Nucleus accumbens (tissue), 56 donors: ENCODE data around the gene ZNRF3.

Source experiments
- DNase-seq, 56 donors: peaks; one replicate each; lab custom pipeline; 2025; lab: John Stamatoyannopoulos, UW

Gene ZNRF3

DNA sequence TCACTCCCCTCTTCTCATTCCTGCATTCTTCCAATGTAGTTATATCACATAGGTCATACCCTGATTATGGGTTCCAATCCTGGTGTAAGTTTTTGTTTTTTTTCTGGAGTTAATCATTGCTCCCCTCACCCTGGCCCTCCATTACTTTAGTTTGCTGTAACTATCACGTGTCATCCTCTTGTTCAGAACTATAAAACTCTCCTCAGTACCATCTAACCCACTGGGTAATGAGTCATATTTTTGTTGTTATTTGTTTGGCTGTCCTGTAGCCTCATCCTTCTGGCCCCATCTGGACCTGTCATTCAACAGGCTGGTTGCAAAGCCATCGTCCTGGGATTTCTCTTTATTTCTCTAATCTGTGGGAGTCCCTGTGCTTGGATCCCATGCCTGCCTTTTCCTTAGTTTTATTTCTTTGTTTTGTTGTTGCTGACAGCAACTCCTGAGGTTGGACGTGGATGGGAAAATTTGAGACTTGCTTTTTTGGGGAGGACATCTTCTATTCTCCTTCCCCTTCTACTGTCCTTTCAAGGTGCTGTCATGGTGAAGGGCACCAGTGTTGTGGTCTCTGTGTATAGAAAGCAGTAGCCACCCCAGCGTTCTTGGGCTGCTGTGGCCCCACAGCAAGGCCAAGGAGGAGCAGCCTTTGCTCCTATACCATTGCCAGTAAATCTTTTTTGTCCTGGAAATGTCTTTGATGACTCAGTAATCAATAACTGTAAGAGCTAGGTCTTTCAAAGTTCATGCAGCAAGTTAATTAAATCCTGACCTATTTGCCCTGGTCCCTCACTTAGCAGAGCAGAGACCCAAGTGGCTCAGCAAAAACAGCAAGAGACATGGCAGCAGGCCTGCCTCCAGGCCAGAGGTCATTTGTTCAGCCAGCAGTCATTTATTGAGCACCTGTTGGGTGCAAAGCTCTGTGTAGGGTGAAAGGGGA is 95.8 kb downstream of the ZNRF3 start:
- no peak for DNase-seq

DNA sequence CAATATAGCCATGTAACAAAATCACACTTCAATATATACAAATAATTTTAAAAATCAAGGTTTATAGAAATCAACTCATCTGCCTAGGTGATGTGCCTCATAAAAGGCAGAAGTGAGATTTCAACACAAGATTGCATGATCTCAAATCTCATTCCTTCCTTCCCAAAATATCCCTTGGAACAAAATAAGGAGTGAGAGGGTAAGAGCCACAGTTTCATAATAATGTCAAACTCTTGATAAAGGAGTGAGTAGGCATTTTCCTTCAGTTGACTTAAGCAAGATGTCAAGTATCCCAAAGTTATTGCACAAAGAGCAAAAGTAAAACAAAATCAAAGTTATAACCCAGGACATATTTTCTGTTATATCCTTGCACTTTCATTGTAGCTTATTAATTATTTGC is 97.0 kb downstream of the ZNRF3 start:
- no peak for DNase-seq

DNA sequence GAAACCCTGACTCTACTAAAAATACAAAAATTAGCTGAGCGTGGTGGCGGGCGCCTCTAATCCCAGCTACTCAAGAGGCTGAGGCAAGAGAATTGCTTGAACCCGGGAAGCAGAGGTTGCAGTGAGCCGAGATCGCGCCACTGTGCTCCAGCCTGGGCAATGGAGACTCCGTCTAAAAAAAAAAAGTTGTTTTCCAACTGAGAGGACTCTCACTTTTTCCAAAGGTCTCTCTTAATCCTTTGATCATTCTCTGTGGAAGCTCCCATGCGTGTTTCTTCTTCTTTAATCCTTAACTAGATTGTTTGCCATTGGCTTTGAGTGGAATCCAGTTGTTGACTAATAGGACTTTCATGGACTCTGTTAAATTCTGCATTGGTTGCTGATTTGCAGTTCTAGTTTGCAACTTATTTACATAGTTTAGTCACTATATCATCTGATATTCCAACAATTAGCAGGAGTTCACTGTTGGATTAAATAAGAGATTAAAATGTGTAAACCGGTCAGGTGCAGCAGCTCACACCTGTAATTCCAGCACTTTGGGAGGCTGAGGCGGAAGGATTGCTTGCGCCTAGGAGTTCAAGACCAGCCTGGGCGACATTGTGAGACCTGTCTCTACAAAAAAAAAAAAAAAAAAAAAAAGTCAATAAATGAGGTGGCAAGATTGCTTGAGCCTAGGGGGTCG is 98.6 kb downstream of the ZNRF3 start:
- DNase-seq: no peak

DNA sequence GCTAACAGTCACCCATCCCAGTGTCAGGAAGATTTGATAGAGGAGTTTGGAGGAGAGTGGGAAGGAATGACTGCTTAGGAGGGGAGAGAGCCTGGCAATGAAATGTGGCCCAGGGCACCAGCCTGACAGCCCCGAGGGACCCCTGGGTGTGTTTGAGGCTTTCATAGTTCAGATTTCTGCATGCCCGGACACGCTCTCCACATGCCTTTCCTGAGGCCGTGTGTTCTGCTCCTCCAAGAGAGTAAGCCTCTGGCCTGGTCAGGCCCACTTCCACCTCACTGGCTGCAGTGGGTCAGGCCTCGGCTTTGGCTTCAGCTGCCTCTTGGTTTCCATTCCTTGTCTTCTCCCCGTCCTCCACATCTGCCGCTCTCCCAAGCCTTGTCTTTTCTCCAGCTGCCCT is 99.8 kb downstream of the ZNRF3 start:
- DNase-seq: no peak

GRCh38 chr22:28983788-28984441 is 100.5 kb downstream of the ZNRF3 start:
- DNase-seq: no peak

DNA sequence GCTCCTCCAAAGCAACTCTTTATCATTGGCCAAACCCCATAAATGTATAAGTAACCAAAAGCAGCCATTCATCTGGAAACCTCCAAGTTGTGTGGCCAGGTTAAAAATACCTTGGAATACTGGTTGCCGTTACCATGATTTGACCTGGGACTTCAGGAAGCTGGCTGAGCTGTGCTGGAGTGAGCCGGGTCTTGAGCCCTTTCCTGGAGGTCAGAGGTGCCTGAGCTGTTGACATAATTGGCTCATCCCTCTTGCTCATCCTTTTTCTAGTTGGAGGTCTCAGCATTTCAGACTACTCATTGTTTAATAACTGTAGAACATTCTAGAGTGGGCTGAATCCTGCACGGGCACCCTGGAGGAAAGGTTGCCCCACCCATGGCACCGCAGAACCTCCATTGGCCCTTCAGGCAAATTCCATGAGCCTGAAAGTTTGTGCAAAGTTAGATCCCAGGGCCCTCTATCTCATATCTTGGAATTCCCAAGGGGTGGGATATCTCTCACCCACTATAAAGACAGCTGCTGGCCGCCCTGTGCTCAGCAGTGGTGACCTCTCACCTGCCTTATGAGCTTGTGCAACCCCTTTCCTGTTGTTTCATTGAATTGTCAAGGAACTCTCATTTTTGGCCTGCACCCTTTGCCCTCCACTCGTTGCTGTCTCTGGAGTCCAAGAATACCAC is 101.2 kb downstream of the ZNRF3 start:
- DNase-seq: no peak

GRCh38 chr22:28985581-28986290 is 102.4 kb downstream of the ZNRF3 start:
- no peak for DNase-seq

DNA sequence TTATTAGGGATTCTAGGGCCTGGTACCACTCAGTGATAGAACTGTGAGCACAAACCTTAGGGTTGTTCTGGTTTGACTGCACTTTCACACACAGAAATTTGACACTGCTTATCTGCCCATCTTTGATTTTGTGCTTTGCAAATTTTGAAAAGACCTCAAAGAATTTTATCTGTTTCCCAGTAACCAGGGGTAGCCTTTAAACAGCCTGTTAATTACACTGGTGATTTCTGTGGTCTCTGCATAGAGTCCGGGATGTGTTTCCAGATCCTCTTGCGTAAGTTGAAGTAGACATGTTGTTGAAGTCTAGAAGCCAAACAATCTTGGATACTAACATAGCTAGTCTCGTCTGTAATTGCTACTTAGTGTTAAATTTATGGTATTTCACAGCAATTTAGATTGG is 103.0 kb downstream of the ZNRF3 start:
- DNase-seq: no peak

GRCh38 chr22:28988457-28988856 is 105.1 kb downstream of the ZNRF3 start:
- DNase-seq: no peak

GRCh38 chr22:28989035-28989464 is 105.7 kb downstream of the ZNRF3 start:
- DNase-seq: peak in 21 of 56 donors; percentile 10 to 71 (median 28)

DNA sequence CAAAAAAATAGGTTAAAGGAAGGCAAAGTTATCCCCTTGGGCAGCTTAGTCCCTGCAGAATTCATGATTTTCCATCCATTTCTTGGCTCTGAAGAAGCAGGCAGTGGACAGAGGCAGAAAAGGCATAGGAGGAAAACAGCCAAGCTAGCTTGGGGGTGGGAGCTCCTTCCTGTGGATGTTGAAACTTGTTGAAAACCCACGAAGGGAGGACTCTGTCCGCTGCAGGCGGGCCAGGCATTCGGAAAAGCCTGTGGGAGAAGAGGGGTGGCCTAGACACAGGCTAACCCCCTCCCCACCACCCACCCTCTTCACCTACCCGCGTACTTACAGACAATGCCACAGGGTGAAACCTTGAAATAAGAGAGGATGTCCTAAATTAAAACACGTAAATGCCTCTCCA is 106.1 kb downstream of the ZNRF3 start:
- no peak for DNase-seq

GRCh38 chr22:28989912-28990311 is 106.5 kb downstream of the ZNRF3 start:
- DNase-seq: no peak

GRCh38 chr22:28992565-28993356 is 109.4 kb downstream of the ZNRF3 start:
- DNase-seq: no peak

DNA sequence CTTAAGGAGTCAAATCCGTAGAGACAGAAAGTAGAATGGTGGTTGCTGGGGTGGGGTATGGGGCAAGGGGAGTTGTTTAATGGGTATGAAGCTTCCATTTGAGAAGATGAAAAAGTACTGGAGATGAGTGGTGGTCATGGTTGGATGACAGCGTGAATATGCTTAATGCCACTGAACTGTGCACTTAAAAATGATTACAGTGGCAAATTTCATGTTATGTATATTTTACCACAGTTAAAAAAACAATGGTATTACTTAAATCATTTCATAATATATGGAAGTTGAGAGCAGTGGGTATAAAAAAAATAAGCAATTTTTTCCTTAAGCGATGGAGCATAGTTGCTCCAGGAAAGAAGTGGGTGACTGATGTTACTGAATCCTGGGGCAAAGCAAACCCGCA is 111.2 kb downstream of the ZNRF3 start:
- no peak for DNase-seq

- no peak for DNase-seq
Measured at GRCh38 chr22:28995551-28995950, 112.2 kb downstream of the ZNRF3 start.

DNA sequence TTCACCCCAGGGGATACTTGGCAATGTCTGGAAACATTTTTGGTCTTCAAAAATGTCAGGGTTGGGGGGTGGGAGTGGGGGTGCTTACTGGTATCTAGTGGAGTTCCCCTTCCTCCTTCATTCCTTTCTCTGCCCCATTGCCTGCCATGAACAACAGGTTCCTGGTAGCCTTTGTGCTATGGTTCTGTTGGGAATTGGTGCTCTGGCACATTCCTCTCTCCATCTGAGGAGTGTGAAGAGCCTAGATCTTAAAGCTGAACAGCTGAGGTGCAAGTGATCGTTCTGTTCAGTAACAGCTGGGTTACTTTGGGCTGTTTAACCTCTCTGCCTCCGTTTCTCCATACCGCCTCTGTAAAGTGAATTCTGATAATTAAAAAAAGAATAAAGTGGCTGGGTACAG is 114.0 kb downstream of the ZNRF3 start:
- no peak for DNase-seq

DNA sequence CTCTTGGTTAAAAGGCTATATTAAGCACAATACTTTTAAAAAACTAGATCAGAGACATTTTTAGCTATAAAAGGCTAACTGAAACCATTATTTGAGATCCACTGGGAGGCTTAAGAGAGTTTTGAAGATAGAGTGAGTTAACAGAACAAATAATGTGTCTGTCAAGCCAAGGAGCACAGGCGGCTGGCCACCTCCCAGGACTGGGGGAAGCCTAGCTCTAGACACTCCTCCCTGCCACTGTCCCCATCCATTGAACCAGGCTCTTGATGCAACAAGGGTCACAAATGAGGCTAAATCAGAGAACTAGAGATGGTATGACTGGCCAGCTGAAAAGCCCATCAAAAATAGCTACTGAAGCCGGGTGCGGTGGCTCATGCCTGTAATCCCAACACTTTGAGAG is 115.3 kb downstream of the ZNRF3 start:
- DNase-seq: peak in 11 of 56 donors; percentile 3 to 38 (median 13)

- no peak for DNase-seq
Measured at GRCh38 chr22:28999510-28999909, 116.1 kb downstream of the ZNRF3 start.

- DNase-seq: no peak
Measured at GRCh38 chr22:28999919-29000556, 116.7 kb downstream of the ZNRF3 start.
